Measurements from ENCODE around the gene GPR89A.

- no peak for TF ChIP-seq CTCF (IDR thresholded peaks at IDR 0.05)
- no peak for TF ChIP-seq POLR2A (IDR thresholded peaks at IDR 0.05)
- TF ChIP-seq EP300 (IDR thresholded peaks at IDR 0.05): no peak
Observed at GRCh38 chr1:145714524-145715111, 106.8 kb downstream of the GPR89A start.

Data from gastroesophageal sphincter (tissue), 3 donors.